ENCODE measurements around the gene CTDSPL2. TPM values are rescaled to one million over a fixed set of nuclear protein-coding genes. Genes with fewer than 3 reads are reported as not detected.
"Not testable (repeated sequence)": the region's sequence is repeated elsewhere in the genome, so short reads cannot be mapped to it uniquely, and the experiment has no call there.

Gene CTDSPL2
- total RNA-seq, 1 donor from 2014 or later = 57.9 TPM

DNA sequence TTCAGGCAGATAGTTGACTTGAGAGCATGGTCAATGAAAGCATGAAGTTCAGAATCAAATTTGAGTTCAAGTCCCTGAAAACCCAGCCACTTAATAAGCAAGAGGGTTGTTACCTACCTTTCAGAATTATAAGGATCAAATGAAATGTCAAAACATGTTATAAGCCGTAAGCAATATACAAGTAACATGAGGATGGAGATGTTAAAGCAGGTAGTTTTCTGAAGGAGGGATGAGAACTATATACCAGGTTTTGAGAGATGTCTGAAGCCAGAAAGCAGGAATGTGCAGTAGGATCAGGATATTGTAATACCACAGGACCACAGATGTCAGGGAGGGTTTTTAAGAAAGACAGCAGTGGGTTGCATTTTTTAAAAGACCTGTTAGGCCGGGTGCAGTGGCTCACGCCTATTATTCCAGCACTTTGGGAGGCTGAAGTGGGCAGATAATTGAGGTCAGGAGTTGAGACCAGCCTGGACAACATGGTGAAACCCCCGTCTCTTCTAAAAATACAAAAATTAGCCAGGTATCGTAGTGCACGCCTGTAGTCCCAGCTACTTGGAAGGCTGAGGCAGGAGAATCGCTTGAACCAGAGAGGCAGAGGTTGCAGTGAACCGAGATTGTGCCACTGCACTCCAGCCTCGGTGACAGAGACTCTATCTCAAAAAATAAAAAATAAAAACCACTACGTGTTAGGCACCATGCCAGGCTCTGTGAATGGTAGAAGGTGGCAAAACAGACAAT is 102.6 kb downstream of the CTDSPL2 start:
- no peak overlapping the region for H3K4me3 Mint-ChIP-seq
- TF ChIP-seq, protein P1, sequence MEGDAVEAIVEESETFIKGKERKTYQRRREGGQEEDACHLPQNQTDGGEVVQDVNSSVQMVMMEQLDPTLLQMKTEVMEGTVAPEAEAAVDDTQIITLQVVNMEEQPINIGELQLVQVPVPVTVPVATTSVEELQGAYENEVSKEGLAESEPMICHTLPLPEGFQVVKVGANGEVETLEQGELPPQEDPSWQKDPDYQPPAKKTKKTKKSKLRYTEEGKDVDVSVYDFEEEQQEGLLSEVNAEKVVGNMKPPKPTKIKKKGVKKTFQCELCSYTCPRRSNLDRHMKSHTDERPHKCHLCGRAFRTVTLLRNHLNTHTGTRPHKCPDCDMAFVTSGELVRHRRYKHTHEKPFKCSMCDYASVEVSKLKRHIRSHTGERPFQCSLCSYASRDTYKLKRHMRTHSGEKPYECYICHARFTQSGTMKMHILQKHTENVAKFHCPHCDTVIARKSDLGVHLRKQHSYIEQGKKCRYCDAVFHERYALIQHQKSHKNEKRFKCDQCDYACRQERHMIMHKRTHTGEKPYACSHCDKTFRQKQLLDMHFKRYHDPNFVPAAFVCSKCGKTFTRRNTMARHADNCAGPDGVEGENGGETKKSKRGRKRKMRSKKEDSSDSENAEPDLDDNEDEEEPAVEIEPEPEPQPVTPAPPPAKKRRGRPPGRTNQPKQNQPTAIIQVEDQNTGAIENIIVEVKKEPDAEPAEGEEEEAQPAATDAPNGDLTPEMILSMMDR (conservative IDR thresholded peaks at IDR 0.05) = no peak
- H3K27me3 Mint-ChIP-seq = no peaks in the 10 kb centered on the region
- no peaks in the 10 kb centered on the region for H3K4me1 Mint-ChIP-seq (ENCODE audit: unreplicated experiment)
- no peaks in the 10 kb centered on the region for H3K36me3 Mint-ChIP-seq
- DNase-seq (ENCODE audit: extremely low spot score, unreplicated experiment) = no peak
- no peaks in the 10 kb centered on the region for H3K9me3 Mint-ChIP-seq
- no peak overlapping the region for H3K27ac Mint-ChIP-seq

DNA sequence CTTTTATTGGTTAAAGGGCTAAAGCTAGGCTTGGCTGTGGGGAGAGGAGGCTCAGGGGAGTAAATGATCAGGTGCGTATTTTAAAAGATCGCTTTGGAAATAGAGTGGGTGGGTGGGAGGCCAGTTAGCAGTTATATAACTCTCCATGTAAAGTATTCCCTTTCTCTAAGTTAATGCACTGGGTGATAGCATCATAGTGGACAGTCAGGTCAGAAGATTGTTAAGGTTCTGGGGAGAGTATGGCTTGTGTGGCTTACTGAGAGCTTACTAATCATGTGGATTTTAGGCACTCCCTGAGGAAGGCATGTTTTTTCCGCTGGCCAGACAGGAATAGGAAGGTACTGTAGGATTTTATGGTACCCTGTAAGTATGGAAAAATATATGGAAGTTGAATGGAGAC is 103.2 kb downstream of the CTDSPL2 start:
- Mint-ChIP-seq H3K27me3 (no peaks in the 10 kb centered on the region), H3K27ac (no peak overlapping the region), H3K4me1 (ENCODE audit: unreplicated experiment) (peaks cover 3% of the 10 kb centered on the region)

DNA sequence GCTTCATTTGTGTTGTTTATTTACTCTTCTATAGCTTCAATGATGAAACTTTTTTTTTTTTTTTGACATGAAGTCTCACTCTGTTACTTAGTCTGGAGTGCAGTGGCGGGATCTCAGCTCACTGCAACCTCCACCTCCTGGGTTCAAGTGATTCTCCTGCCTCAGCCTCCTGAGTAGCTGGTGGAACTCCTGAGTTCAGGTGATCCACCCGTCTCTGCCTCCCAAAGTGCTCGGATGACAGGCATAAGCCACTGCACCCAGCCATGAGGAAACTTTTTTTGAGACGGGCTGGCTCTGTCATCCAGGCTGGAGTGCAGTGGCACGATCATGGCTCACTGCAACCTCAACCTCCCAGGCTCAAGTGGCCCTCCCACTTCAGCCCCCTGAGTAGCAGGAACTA is 104.8 kb downstream of the CTDSPL2 start:
- not testable (repeated sequence) for H3K36me3 Mint-ChIP-seq; H3K27ac Mint-ChIP-seq; H3K27me3 Mint-ChIP-seq; H3K9me3 Mint-ChIP-seq; H3K4me3 Mint-ChIP-seq; H3K4me1 Mint-ChIP-seq (ENCODE audit: unreplicated experiment); DNase-seq (ENCODE audit: extremely low spot score, unreplicated experiment)

More for the DNA sequence above, 103.2 kb downstream of the CTDSPL2 start:
- no peak overlapping the region for H3K4me3 Mint-ChIP-seq
- no peaks in the 10 kb centered on the region for H3K36me3 Mint-ChIP-seq
- TF ChIP-seq, protein P1 (conservative IDR thresholded peaks at IDR 0.05) = no peak
- DNase-seq (ENCODE audit: extremely low spot score, unreplicated experiment) = no peak
- no peaks in the 10 kb centered on the region for H3K9me3 Mint-ChIP-seq

DNA sequence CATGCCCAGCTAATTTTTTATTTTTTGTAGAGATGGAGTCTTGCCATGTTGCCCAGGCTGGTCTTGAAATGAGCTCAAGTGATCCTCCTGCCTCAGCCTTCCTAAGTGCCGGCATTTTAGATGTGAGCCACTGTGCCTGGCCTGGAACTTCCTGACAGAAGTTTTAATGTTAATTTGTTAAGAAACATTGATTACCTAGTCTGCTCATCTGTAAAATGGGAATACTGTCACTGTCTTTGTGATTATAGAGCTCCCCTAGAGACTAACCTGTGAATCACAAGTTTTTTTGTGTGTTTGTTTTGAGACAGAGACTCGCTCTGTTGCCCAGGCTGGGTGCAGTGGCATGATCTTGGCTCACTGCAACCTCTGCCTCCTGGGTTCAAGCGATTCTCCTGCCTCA is 105.3 kb downstream of the CTDSPL2 start:
- H3K9me3 Mint-ChIP-seq = no peaks in the 10 kb centered on the region

DNA sequence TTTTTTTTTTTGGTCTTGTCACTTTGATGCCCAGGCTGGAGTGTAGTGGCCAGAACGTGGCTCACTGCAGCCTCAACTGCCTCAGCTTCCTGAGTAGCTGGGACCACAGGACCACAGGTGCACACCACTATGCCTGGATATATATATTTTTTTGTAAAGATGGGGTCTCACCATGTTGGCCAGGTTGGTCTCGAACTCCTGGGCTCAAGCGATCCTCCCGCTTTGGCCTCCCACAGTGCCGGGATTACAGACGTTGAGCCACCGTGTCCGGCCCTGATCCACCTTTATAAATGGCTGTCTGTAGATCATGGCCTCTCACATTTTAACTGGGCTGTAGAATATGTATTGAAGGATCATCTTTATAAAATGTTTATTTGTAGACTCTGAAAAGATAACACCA is 107.7 kb downstream of the CTDSPL2 start:
- peaks cover 8% of the 10 kb centered on the region for H3K36me3 Mint-ChIP-seq
- H3K27me3 Mint-ChIP-seq = no peaks in the 10 kb centered on the region
- peak overlapping the region; percentile 64 for H3K27ac Mint-ChIP-seq
- no peaks in the 10 kb centered on the region for H3K9me3 Mint-ChIP-seq
- no peak for DNase-seq (ENCODE audit: extremely low spot score, unreplicated experiment)
- H3K4me1 Mint-ChIP-seq (ENCODE audit: unreplicated experiment) = peaks cover 17% of the 10 kb centered on the region
- TF ChIP-seq, protein P1 (conservative IDR thresholded peaks at IDR 0.05) = no peak
- peak overlapping the region; percentile 91 for H3K4me3 Mint-ChIP-seq

More for the DNA sequence above, 105.3 kb downstream of the CTDSPL2 start:
- Mint-ChIP-seq H3K4me1 (ENCODE audit: unreplicated experiment) (peaks cover 8% of the 10 kb centered on the region), H3K27me3 (no peaks in the 10 kb centered on the region), H3K4me3 (no peak overlapping the region), H3K27ac (peak overlapping the region; percentile 29), H3K36me3 (peaks cover 4% of the 10 kb centered on the region)
- no peak for DNase-seq (ENCODE audit: extremely low spot score, unreplicated experiment)
- TF ChIP-seq, protein P1 (conservative IDR thresholded peaks at IDR 0.05) = peak; percentile 41

DNA sequence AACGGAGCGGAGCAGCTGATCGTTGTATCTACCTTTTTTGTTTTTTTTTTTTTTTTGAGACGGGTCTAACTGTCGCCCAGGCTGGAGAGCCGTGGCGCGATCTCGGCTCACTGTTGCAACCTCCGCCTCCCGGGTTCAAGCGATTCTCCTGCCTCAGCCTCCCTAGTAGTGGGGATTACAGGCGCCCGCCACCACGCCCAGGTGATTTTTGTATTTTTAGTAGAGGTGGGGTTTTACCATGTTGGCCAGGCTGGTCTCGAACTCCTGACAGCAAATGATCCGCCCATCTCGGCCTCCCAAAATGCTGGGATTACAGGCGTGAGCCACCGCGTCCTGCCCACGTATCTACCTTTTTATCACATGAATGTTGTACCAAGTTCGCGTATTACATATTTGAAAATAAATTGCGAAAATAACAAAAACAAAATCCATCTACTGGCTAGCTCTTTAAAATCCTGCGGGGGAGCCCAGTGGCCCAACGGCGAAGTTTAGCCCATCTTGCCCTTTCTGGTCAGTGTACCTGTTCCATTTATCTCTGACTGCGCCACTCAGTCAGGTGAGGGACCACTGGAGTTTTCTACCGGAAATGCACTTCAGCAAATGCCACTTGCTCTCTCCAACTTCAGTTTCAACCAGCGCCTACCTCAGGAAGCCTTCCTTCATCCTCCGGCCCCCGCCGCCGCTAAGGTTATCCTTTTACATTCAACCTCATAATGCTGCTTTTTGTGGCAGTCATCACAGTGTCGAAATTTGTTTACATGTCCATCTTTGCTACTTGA is 108.3 kb downstream of the CTDSPL2 start:
- H3K4me1 Mint-ChIP-seq (ENCODE audit: unreplicated experiment) = peaks cover 17% of the 10 kb centered on the region
- H3K36me3 Mint-ChIP-seq = peaks cover 8% of the 10 kb centered on the region
- peak overlapping the region; percentile 91 for H3K4me3 Mint-ChIP-seq
- peak overlapping the region; percentile 95 for H3K27ac Mint-ChIP-seq
- H3K9me3 Mint-ChIP-seq = no peaks in the 10 kb centered on the region
- no peak for DNase-seq (ENCODE audit: extremely low spot score, unreplicated experiment)
- TF ChIP-seq, protein P1 (conservative IDR thresholded peaks at IDR 0.05) = no peak
- H3K27me3 Mint-ChIP-seq = no peaks in the 10 kb centered on the region
